ENCODE measurements around the gene BTF3.

DNA sequence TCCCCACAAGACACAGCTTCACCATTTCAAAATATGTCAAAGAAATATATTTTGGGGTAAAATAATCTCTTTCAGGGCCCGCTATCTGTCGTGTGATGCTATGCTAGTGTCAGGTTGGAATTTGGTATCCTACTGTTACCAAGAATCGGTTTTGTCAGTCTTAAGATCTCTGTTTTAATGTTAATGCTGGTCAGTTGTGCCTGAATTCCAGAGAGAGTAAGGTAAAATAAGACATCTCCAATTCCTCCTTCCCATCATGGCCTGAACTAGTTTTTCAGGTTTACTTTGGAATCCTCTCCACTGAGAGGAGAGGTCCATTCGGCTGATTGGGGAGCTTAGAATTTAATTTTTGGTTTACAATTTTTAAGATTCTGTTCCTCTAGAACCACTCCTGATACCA is 10.4 kb upstream of the BTF3 start:
- TF ChIP-seq POLR2A (IDR thresholded peaks at IDR 0.05; ENCODE audit: low read length) (no peak), GATA1 (IDR thresholded peaks at IDR 0.05; ENCODE audit: low read depth, low read length) (no peak)

Measured in erythroblast (primary cell).